ENCODE data around the gene CD99. TPM values are rescaled to one million over a fixed set of nuclear protein-coding genes. Genes with fewer than 3 reads are reported as not detected.

CD99 gene
- 398 TPM for total RNA-seq
- long read RNA-seq, transcript CD99-205 (10 exons, 1,291 nt): major isoform, 642 of 768 reads
- long read RNA-seq, transcript CD99-204 (9 exons, 892 nt): minor isoform, 19 of 768 reads
- long read RNA-seq, transcript CD99-212 (10 exons, 1,089 nt): minor isoform, 61 of 768 reads
- long read RNA-seq, partial matches to known transcripts: 15 of 768 reads
- long read RNA-seq, other reads (novel, unspliced or antisense): 27 of 768 reads

GRCh38 chrX:2690856-2691542 lies at the start of gene CD99:
TSS of gene CD99 (plus strand) at chrX:2691295. CDS start at chrX:2691361, 66 bp downstream.
- DNase-seq (ENCODE audit: low spot score): peak; percentile 95

GRCh38 chrX:2642146-2642545 lies 48.9 kb upstream of the CD99 start:
- no peak for DNase-seq (ENCODE audit: low spot score)

- no peak for DNase-seq (ENCODE audit: low spot score)
Measured at GRCh38 chrX:2642791-2643190, 48.3 kb upstream of the CD99 start.

DNA sequence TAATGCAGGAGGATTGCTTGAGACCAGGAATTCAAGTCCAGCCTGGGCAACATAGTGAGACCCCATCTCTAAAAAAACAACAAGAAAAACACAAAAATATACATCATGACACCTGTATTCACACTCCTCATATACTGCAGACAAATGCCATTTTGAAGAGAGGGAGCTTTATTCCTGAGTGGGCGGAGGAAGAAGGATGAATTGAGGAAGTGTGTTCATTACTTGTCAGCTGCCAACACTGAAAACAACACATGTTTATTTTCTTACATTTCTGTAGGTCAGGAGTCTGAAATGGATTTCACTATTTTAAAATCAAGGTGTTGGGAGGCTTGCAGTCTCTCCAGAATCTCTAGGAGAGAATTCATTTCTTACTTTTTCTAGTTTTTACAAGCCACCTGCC lies 47.2 kb upstream of the CD99 start:
- DNase-seq (ENCODE audit: low spot score): no peak

DNA sequence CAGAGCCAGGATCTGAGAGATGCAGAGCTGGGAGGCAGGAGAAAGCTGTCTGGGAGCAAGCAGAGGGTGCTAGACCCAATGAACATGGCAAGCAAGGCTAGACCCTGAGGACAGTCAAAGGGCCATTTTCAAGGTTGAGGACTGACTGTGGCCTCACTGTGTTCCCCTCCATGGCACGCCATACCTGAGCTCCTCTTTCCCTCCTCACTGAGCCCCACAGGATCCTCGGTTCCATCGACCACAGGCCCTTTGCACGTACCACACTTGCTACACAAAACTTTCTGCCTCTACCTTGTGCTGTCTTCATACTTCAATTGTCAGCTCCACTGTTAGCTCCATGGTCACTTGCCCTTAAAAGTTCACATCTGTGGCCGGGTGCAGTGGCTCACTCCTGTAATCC lies 45.5 kb upstream of the CD99 start:
- DNase-seq (ENCODE audit: low spot score): no peak

DNA sequence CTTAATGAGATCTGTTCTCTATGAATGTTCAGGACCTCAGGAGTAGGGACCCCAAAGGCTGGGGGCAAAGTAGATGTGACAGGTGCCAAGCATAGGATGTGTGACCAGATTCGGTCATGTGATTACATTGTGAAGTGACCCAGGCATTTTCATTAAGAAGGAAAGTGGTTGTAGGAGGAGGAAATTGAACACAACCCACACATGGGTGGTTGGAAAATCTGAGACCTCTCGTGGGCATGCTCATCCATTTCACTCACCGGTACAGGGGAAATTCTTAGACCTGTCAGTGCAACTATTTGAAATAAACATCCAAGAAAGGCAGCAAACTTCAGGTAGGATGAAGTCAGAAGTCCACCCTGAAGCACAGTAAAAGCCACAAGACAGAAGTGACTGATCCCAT lies 43.5 kb upstream of the CD99 start:
- DNase-seq (ENCODE audit: low spot score): no peak

GRCh38 chrX:2650037-2650436 lies 41.1 kb upstream of the CD99 start:
- no peak for DNase-seq (ENCODE audit: low spot score)

DNA sequence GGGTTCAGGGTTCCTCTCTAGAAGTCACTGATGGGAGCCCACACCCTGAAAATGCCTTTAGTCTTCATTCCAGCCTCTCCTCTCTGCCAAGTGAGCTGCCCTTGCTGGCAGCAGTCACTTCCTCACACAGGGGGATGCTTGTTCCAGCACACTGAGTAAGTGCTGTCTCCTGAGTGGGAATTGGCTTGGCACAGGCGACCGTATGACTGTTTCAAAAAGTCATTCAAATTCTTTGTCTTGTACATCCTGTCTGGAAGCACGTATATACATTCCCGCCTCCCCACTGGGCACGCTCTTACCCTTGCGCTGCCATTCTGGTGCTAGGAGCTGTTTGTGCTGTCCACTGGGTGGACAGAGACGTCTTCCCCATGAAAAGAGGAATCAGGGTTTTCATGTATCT lies 40.2 kb upstream of the CD99 start:
- DNase-seq (ENCODE audit: low spot score): no peak

DNA sequence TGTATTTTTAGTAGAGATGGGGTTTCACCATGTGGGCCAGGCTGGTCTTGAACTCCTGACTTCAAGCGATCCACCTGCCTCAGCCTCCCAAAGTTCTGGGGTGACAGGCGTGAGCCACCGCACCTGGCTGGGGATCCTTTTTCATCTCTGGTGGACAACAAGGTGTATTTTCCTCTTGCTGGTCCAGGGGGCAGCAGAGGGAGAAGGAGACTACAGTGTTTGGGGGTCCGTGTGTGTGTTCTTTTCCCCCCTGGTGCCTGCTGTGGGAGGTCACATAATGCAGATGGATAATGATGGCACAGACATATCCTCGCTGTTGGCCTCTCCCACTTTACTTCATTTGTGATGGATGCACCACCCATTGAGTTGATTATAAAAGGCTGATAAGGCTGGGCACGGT lies 39.0 kb upstream of the CD99 start:
- no peak for DNase-seq (ENCODE audit: low spot score)

- peak; percentile 30 for DNase-seq (ENCODE audit: low spot score)
Measured at GRCh38 chrX:2654436-2655340, 36.4 kb upstream of the CD99 start.

DNA sequence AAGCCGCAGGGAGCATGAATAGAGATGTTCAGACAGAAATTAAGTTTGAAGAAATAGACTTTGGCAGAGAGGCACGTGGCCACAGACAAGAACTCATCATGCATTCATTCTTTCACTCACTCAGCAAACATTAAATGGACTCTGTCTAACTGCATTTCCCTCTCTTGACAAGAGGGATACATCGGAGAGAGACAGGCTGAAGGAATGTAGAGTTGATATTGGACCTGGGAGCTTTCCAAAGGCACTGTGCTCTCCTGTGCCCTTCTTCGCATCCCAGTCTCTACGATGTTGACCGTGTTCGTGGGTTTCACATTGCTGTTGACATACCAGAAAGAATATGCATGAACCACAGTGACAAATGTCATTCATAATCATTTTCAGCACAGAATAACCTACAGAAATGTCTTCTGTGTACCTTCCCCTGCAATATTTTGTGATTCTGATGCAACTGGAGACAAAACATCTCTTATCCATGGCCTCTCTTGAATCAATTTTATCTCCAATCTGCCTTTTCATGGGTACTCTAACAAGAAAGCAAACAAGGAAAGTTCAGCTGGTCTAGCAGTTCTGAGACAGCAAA lies 34.7 kb upstream of the CD99 start:
- DNase-seq (ENCODE audit: low spot score): no peak

DNA sequence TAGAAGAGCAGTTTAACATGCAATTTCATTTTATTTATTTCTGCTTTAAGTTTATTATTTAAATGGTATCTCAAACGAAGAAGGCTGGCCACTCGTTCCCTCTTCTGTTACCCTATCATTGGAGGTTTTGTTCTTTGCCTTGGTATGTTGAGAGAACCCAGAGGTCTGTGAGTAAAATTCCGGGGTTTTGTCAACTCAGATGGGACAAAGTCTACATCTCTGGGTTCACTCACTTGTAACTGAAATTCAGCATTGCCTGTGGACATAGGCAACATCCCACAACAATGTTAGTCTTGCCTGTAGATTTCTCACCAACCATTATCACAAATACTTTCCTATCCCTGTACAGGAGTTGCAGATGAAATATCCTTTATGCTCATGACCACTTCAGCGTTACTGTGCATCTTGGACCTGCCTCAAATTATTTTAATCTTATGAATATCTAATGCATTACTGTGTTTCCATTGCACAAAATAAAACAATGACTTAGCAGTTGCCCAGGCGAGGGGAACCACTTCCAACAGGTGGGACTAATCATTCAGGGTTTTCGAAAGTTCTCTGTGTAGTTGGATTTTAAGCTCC lies 33.5 kb upstream of the CD99 start:
- no peak for DNase-seq (ENCODE audit: low spot score)

GRCh38 chrX:2658585-2659292 lies 32.4 kb upstream of the CD99 start:
- no peak for DNase-seq (ENCODE audit: low spot score)

DNA sequence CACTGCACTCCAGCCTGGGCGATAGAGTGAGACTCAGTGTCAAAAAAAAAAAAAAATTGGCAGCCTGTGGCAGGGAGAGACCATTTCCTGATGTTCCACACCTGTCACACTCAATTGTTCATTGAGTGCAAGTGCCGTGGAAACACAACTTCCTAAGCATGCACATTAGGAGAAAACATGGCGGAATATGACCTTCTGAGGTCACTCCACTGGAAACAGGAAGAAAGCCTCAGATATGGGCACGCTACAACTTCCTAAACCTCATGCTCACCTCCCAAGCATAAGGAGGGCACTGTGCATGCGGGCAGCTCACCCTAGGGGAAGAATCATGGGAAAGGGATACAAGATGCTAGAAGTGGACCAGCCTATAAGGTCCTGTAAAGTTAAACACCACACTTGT lies 28.5 kb upstream of the CD99 start:
- peak; percentile 37 for DNase-seq (ENCODE audit: low spot score)

- peak; percentile 71 for DNase-seq (ENCODE audit: low spot score)
Measured at GRCh38 chrX:2664502-2664901, 26.6 kb upstream of the CD99 start.

GRCh38 chrX:2665387-2666304 lies 25.4 kb upstream of the CD99 start:
- no peak for DNase-seq (ENCODE audit: low spot score)

DNA sequence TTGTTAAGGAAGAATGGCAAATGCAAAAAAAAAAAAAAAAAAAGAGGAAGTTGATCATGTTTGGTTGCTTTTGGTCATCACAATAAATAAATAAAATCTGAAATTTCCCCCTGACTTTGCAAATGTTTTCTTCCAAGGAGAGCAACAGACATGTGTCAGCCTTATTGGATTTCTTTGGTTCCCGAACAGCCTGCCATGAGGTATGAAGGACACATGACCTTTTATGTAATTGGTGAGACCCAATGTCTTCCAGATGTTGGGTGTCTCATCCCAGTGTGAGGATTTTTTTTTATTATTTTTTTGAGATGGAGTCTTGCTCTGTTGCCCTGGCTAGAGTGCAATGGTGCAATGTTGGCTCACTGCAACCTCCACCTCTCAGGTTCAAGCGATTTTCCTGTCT lies 24.6 kb upstream of the CD99 start:
- DNase-seq (ENCODE audit: low spot score): no peak

DNA sequence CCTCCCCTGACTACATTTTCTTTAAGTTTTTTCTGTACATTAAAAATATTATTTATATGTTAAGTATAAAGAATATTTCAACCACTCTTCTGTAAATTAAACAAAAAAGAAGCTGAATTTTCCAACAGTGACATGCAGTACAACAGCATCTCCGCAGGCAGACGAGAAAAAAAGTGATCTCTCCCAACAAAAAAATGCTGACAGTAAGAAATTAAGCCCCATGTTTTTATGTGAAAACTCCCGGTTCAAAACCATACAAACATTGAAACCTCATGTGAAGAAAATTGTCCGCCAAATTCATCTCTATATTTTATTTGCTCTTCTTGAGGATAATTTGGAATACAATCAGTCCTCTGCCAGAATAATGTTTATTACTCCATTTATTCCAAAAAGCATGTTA lies 20.1 kb upstream of the CD99 start:
- DNase-seq (ENCODE audit: low spot score): no peak

DNA sequence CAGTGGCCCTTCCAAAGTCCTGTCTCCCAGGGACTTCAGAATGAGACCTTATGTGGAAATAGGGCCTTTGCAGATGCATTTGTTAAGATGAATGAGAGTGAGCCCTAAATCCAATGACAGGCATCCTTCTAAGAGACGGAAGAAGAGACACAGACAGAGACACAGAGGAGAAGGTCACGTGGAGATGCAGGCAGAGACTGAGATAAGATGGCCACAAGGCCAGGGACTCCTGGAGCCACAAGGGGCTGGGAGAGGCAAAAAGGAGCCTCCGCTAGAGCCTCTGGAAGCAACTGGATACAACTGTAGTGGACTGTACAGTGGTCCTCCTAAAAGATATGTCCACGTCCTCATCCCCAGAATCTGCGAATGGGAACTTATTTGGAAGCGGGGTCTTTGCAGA lies 19.0 kb upstream of the CD99 start:
- DNase-seq (ENCODE audit: low spot score): no peak

- DNase-seq (ENCODE audit: low spot score): peak; percentile 81
Measured at GRCh38 chrX:2673611-2674010, 17.5 kb upstream of the CD99 start.

Data from mesenteric fat pad (tissue), 1 donor.